Caco-2 (cell line): Measurements from ENCODE around the gene EBF3. TPM values are rescaled to one million over a fixed set of nuclear protein-coding genes. Genes with fewer than 3 reads are reported as not detected.

Experiments used
- BruUV-seq: library from RNA; stranded (reverse); fragments of 400-500 nt; replicated peaks from 2 replicates; lab custom pipeline; 2021; lab: Mats Ljungman, UMichigan
- CTCF ChIA-PET: fragments of 300-600 bp; sonication (Branson Sonifier 250); formaldehyde crosslinking; loops from one replicate; lab custom pipeline; 2022; ENCODE audit warnings: antibody characterized with exemption; lab: Charles Lee
- POLR2A ChIA-PET: fragments of 300-600 bp; sonication (Branson Sonifier 250); formaldehyde crosslinking; loops from one replicate; lab custom pipeline; 2022; ENCODE audit warnings: antibody characterized with exemption; lab: Charles Lee
- DNase-seq, 2 experiments: peaks; one replicate each; pipeline versions ENCODE4 v3.0.0 to v3.0.0-alpha.2; 2020 to 2022
- H3K27me3 ChIP-seq: replicated peaks from 2 replicates; pipeline ENCODE4 v1.6.0; 2011; ENCODE audit warnings: low read length; ENCODE audit not compliant: control insufficient read depth, insufficient read depth
- H3K36me3 ChIP-seq: 2 replicates; pipeline ENCODE4 v1.5.1; 2011; ENCODE audit warnings: low read length; ENCODE audit not compliant: control insufficient read depth, insufficient read depth
- H3K4me1 ChIP-seq: fragments of 250-450 bp; sonication (Bioruptor Pico); 2 replicates; pipeline ENCODE4 v1.5.1; 2020; ENCODE audit warnings: mild to moderate bottlenecking
- H3K4me3 ChIP-seq: 2 replicates; pipeline ENCODE4 v1.5.1; 2011; ENCODE audit warnings: low read depth, mild to moderate bottlenecking, control low read depth, low read length
- H3K9me3 ChIP-seq: fragments of 250-450 bp; sonication (Bioruptor Pico); 2 replicates; pipeline ENCODE4 v1.5.1; 2020; ENCODE audit warnings: mild to moderate bottlenecking, moderate library complexity
- H3K27ac Mint-ChIP-seq: one replicate; pipeline ENCODE4 v1.8.0; 2022; ENCODE audit warnings: mixed read lengths; ENCODE audit not compliant: unreplicated experiment
- H3K27me3 Mint-ChIP-seq: one replicate; pipeline ENCODE4 v1.8.0; 2022; ENCODE audit warnings: mixed read lengths; ENCODE audit not compliant: insufficient read depth, unreplicated experiment
- H3K36me3 Mint-ChIP-seq: one replicate; pipeline ENCODE4 v1.8.0; 2022; ENCODE audit warnings: mild to moderate bottlenecking, mixed read lengths; ENCODE audit not compliant: insufficient read depth, unreplicated experiment
- H3K4me1 Mint-ChIP-seq: one replicate; pipeline ENCODE4 v1.8.0; 2022; ENCODE audit warnings: low read depth, mixed read lengths; ENCODE audit not compliant: unreplicated experiment
- H3K4me3 Mint-ChIP-seq: one replicate; pipeline ENCODE4 v1.8.0; 2022; ENCODE audit warnings: mild to moderate bottlenecking, moderate library complexity, mixed read lengths; ENCODE audit not compliant: unreplicated experiment
- H3K9me3 Mint-ChIP-seq: one replicate; pipeline ENCODE4 v1.8.0; 2022; ENCODE audit warnings: mixed read lengths; ENCODE audit not compliant: unreplicated experiment
- intact Hi-C: fragments of 100-400 bp; cut with micrococcal nuclease; formaldehyde crosslinking; loops from one replicate; pipeline ENCODE4 v1.10.0; 2022; ENCODE audit not compliant: unreplicated experiment
- total RNA-seq: library from RNA; stranded (reverse); gene quantifications from 2 replicates; pipeline ENCODE4 v1.2.3, GENCODE V29; 2022
- TF ChIP-seq, protein P1 (sequence below), 2 experiments: fragments of 200-600 bp in 1 of 2; IDR thresholded peaks; 1 replicate in 1 of 2; 2 replicates in 1 of 2; pipeline versions ENCODE4 v1.5.1 to v1.8.0; 2011 to 2022; ENCODE audit warnings: antibody characterized with exemption in 1 of 2, control low read depth in 1 of 2, inconsistent platforms in 1 of 2, low read depth in 1 of 2, low read length in 1 of 2, mild to moderate bottlenecking in 1 of 2, moderate library complexity in 1 of 2; ENCODE audit not compliant: insufficient read depth in 1 of 2, severe bottlenecking in 1 of 2, unreplicated experiment in 1 of 2

Gene EBF3
- total RNA-seq, 1 experiment from 2014 or later = 0.79 TPM

- intact Hi-C loops = loop anchor here (5.0 to 10.0 kb wide), 2 partner anchors 73 to 495 kb away; partner anchors contain the start of gene MGMT
- no TSS peak for BruUV-seq
- H3K4me3 Mint-ChIP-seq = peak overlapping the region; percentile 36
- no peaks in the 10 kb centered on the region for H3K36me3 Mint-ChIP-seq
- H3K27me3 Mint-ChIP-seq = peaks cover 26% of the 10 kb centered on the region
- no peak overlapping the region for H3K27ac Mint-ChIP-seq
- H3K9me3 Mint-ChIP-seq = no peaks in the 10 kb centered on the region
- TF ChIP-seq, protein P1, sequence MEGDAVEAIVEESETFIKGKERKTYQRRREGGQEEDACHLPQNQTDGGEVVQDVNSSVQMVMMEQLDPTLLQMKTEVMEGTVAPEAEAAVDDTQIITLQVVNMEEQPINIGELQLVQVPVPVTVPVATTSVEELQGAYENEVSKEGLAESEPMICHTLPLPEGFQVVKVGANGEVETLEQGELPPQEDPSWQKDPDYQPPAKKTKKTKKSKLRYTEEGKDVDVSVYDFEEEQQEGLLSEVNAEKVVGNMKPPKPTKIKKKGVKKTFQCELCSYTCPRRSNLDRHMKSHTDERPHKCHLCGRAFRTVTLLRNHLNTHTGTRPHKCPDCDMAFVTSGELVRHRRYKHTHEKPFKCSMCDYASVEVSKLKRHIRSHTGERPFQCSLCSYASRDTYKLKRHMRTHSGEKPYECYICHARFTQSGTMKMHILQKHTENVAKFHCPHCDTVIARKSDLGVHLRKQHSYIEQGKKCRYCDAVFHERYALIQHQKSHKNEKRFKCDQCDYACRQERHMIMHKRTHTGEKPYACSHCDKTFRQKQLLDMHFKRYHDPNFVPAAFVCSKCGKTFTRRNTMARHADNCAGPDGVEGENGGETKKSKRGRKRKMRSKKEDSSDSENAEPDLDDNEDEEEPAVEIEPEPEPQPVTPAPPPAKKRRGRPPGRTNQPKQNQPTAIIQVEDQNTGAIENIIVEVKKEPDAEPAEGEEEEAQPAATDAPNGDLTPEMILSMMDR (IDR thresholded peaks at IDR 0.05; ENCODE audit: insufficient read depth in 1 of 2, low read depth in 1 of 2, low read length in 1 of 2, severe bottlenecking in 1 of 2, unreplicated experiment in 1 of 2) = no peak
- no peaks in the 10 kb centered on the region for H3K36me3 ChIP-seq
- H3K9me3 ChIP-seq = no peaks in the 10 kb centered on the region
- CTCF ChIA-PET = no interaction called here
- peaks cover 4% of the 10 kb centered on the region; the same call in 1 of the 2 replicates for H3K27me3 ChIP-seq
- POLR2A ChIA-PET = interaction anchor here (0.7 kb wide), 1 partner anchor 436 kb away, joined by 3 read pairs; no protein-coding TSS in a partner anchor
- DNase-seq = no peak
- peak overlapping the region; percentile 30; the same call in 1 of the 2 replicates for H3K4me3 ChIP-seq
- no peaks in the 10 kb centered on the region for H3K4me1 Mint-ChIP-seq
- H3K4me1 ChIP-seq = peaks cover 33% of the 10 kb centered on the region
Observed at GRCh38 chr10:129959544-129960480, 4.3 kb downstream of the EBF3 start.

GRCh38 chr10:129958629-129959543 is 5.2 kb downstream of the EBF3 start:
- Histone ChIP-seq H3K4me1 (peaks cover 30% of the 10 kb centered on the region), H3K36me3 (no peaks in the 10 kb centered on the region), H3K4me3 (peak overlapping the region; percentile 30), H3K27me3 (peaks cover 4% of the 10 kb centered on the region; the same call in 1 of the 2 replicates), H3K9me3 (no peaks in the 10 kb centered on the region)
- Mint-ChIP-seq H3K4me3 (peak overlapping the region; percentile 42), H3K9me3 (no peaks in the 10 kb centered on the region), H3K27ac (no peak overlapping the region), H3K4me1 (no peaks in the 10 kb centered on the region), H3K36me3 (no peaks in the 10 kb centered on the region), H3K27me3 (peaks cover 26% of the 10 kb centered on the region)
- DNase-seq = peak in 1 of 2 experiments; percentile 13
- TF ChIP-seq, protein P1 (IDR thresholded peaks at IDR 0.05; ENCODE audit: insufficient read depth in 1 of 2, low read depth in 1 of 2, low read length in 1 of 2, severe bottlenecking in 1 of 2, unreplicated experiment in 1 of 2) = no peak
- intact Hi-C loops = loop anchor here (5.0 kb wide), 1 partner anchor 72 kb away; no protein-coding TSS in a partner anchor
- BruUV-seq = no TSS peak
- POLR2A ChIA-PET = no interaction called here
- CTCF ChIA-PET = no interaction called here
